CD4-positive, alpha-beta T cell treated with Interleukin-6 at 100 ng/mL for 8 hours (primary cell): ENCODE results near the gene TFF3.

ENCODE experiments used
- DNase-seq: peaks from one replicate; pipeline ENCODE4 v3.0.0-alpha.2; 2020; ENCODE audit warnings: mixed read lengths, low spot score

The TFF3 gene

DNA sequence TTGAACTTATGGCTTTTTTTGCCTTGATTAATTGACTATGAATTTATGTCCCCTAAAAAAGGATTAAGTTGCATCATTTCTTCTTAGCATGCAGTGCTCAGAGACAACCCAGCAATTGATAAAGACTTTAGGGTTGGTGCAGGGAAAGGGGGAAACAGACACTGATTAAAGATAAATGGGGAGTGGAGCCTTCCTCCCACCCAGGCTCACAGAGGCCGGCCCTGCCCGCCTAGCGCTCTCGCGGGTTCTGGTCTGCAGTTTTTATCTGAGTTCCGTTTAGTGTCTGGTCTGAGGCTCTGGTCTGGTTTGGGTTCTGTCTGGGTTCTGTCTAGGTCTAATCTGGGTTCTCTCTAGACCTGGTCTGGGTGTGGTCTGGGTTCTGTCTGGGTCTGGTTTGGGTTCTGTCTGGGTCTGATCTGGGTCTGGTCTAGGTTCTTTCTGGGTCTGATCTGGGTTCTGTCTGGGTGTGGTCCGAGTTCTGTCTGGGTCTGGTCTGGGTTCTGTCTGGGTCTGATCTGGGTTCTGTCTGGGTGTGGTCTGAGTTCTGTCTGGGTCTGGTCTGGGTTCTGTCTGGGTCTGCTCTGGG is 48.1 kb downstream of the TFF3 start:
- DNase-seq: no peak

GRCh38 chr21:42265231-42265812 is 49.9 kb downstream of the TFF3 start:
- no peak for DNase-seq

DNA sequence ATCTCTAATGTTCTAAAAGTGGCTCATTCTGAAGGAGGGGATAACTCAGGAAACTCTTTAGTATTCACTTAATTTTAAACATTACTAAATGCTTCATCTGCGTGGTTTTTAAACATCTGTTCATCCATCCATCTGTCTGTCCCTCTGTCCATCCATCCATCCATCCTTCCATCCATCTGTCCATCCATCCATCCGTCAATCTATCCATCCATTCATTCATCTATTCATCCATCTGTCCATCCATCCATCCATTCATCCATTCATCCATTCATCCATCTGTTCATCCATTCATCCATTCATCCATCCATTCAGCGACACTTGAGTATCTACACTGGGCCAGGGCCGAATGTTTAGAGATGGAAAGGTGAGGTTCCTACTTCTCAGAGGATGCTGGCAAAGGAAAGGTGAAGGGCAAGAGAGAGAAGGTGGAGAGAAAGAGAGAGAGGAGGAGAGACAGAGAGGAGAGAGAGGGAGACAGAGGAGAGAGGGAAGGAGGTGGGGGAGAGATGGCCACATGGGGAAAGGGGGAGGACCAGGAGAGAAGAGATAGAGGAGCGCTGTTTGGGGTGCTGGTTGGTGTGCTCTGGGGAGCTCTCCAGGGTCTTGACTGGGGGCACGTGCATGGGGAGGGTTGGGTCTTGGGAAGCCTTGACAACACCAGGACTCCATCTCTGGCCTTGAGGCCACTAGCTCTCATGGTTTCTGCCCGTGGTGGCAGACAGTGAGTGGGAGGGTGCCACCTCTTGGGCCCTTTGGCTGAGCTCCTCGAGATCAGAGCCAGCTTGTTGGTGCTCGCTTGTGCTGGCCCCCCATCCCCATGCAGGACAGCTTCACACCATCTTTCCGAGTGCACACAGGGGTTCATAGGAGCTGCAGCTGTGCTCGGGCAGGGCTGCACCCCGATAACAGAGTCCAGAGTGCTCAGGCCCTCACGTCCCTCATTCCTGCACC is 50.7 kb downstream of the TFF3 start:
- DNase-seq: no peak

GRCh38 chr21:42263591-42264131 is 51.5 kb downstream of the TFF3 start:
- no peak for DNase-seq

DNA sequence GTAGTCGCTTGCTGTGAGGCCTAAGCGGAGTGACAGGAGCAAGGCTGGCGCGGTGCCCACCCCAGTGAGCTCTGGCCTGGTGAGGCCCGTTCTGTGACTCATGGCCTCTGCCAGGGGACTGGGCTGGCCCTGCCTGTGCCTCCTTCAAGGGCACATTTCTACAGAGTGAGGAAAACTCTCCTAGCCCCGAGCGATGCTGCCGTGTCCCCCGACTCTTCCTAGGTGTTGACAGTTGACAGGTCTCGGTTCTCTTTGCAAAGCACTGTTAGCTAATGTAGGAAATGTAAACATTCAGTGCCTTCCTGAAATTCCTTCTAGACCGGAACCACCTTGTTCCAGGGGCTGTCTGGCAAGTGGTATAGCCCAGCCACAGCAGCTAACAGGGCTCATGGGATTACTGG is 52.4 kb downstream of the TFF3 start:
- DNase-seq: no peak

DNA sequence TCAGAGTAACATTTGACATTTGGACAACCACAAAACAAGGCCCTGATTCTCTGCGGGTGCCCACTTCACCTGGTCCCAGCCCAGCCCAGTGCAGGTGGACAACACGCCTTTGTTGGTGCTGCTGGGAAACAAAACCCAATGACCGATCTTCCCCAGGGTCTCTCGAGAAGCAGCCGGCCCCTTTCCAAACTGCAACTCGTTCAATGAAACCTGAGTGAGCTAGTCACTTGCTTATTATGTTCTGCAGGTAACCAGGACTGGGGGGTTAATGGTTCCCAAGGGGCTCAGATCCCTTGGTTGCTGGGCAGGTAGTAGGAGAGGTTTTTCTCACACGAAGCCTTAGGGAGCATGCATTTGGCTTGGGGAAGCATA is 53.4 kb downstream of the TFF3 start:
- DNase-seq: no peak
